ENCODE data around the gene OTUB1. TPM values are rescaled to one million over a fixed set of nuclear protein-coding genes. Genes with fewer than 3 reads are reported as not detected.
"Not testable (repeated sequence)": the region's sequence is repeated elsewhere in the genome, so short reads cannot be mapped to it uniquely, and the experiment has no call there.

OTUB1 gene
- total RNA-seq, 8 experiments from 2014 or later, result 39.8 to 80.0 (median 53.7) TPM

DNA sequence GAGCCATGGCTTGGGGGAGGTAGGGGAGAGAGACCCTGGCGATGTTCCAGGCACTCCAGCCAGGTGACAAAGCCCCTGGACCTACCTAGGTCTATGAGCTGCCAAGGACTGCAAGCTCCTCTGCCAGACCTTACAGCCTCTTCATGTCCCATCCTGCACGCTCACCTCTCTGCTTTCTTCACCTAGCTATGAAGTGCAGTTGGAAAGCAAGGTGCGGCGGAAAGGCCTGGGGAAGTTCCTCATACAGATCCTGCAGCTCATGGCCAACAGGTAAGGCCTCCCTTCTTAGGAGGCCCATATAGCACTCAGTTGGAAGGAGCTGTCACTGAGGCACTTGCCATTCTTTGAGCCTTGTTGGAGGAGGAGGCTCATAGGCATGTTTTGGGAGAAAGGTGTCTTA, 33.7 kb upstream of the OTUB1 start:
- no peak for ATAC-seq (replicated peaks in 6 of 8)
- H3K27ac ChIP-seq, result no peak overlapping the region
- H3K4me3 ChIP-seq, result no peak overlapping the region
- H3K4me1 ChIP-seq (replicated peaks in 1 of 2), result no peaks in the 10 kb centered on the region
- 80 to 100% (median 80%) methylated on average over 1 to 3 of the region's 4 CpGs; no CpG with 5 or more reads in 6 of the 10 experiments for WGBS, 10 experiments
- in situ Hi-C loops (cut with MboI; ENCODE audit: low pct_unique_long_range_greater_than_20kb in 2 of 9, low sequenced_read_pairs in 9 of 9, unreplicated experiment in 9 of 9), result loop anchor here in 1 of 9 experiments (25.0 kb wide), 1 partner anchor 115 kb away; the partner anchor contains the start of gene MARK2

DNA sequence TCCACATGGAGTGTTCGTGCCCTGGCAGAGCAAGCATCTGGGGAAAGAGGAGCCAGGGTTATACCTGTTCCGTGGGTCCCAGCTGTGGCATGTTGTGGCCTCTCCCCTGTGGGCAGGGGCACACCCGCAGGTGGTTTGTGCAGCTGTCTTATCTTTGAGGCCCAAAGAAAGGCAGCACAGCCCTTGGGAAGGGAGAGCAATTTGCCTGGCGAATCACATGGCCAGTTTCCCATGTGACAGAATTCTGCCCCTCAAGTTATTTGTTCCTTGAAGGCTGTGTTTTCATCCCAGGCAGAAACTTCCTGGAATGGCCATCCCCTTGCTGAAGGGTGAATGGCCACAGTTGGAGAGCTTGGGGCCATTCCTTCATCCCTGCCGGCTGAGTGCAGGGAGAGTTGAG, 28.2 kb upstream of the OTUB1 start:
- in situ Hi-C loops (cut with MboI; ENCODE audit: low pct_unique_long_range_greater_than_20kb in 2 of 9, low sequenced_read_pairs in 9 of 9, unreplicated experiment in 9 of 9), result loop anchor here in 1 of 9 experiments (25.0 kb wide), 1 partner anchor 121 kb away; the partner anchor contains the start of gene MARK2
- ATAC-seq (replicated peaks in 6 of 8), result no peak
- Histone ChIP-seq H3K4me3 (no peak overlapping the region), H3K4me1 (replicated peaks in 1 of 2) (peaks cover 0 to 8% of the 10 kb centered on the region in 2 donors), H3K27ac (no peak overlapping the region)
- 73 to 100% (median 90%) methylated on average over 1 to 3 of the region's 5 CpGs; no CpG with 5 or more reads in 7 of the 10 experiments for WGBS, 10 experiments

DNA sequence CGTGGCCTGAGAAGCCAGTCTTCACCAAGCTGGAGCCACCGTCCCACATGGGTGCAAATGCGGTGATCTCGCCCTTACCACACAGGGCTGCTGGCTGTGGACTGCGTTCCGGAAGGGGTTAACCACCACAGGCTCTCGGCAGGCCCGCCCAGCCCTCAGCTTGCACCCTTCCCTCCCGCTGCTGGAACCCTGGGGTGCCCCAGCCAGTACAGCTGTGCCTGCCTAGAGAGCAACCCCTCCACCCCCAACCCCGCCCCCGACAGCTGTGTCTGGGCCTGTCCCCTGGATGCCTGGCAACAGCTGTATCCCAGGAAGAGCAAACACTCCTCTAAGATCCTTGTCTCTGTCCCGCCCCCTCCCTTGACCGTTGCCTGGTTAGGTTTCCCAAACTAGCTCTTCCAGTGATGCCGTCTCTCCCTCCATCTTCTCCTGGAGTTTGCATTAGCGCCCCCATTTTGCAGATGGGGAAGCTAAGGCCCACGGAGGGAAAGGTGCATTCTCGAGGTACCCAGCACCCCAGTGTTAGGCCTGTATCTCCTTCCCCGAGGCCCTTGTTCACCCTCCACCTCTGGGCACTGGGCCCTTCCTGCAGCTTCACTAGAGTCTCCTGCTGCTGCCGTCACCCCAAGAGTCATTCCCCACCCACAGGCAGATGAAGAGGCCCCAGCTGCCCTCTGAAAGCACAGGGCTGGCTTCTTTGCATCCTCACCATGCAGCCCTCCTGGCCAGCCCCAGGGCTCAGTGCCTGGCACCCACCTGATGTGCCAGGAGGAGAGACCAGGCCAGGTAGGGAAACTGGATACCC, 24.4 kb upstream of the OTUB1 start:
- no peak overlapping the region for H3K4me3 ChIP-seq
- in situ Hi-C loops (cut with MboI; ENCODE audit: low pct_unique_long_range_greater_than_20kb in 2 of 9, low sequenced_read_pairs in 9 of 9, unreplicated experiment in 9 of 9), result loop anchor here in 1 of 9 experiments (25.0 kb wide), 1 partner anchor 125 kb away; the partner anchor contains the start of gene MARK2
- 5 to 79% (median 79%) methylated on average over 4 to 6 of the region's 19 CpGs; no CpG with 5 or more reads in 7 of the 10 experiments for WGBS, 10 experiments

DNA sequence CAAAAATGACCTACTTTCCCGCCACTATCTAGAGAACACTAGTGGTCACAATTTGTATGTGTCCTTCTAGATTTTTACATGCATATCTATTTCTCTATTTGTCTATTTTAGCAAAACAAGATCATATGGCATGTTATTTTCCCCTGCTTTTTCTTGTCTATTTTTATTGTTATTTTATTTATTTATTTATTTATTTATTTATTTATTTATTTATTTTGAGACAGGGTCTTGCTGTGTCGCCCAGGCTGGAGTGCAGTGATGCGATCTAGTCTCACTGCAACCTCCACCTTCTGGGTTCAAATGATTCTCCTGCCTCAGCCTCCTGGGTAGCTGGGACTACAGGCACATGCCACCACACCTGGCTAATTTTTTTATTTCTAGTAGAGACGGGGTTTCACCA, 22.3 kb upstream of the OTUB1 start:
- in situ Hi-C loops (cut with MboI; ENCODE audit: low pct_unique_long_range_greater_than_20kb in 2 of 9, low sequenced_read_pairs in 9 of 9, unreplicated experiment in 9 of 9), result loop anchor here in 1 of 9 experiments (25.0 kb wide), 1 partner anchor 127 kb away; the partner anchor contains the start of gene MARK2
- H3K4me1 ChIP-seq (replicated peaks in 1 of 2); H3K4me3 ChIP-seq; ATAC-seq (replicated peaks in 6 of 8); H3K27ac ChIP-seq: not testable (repeated sequence)
- WGBS, 10 experiments, result 83 to 100% (median 94%) methylated on average over 1 to 4 of the region's 4 CpGs; no CpG with 5 or more reads in 1 of the 10 experiments

More for the DNA sequence above, 24.4 kb upstream of the OTUB1 start:
- Histone ChIP-seq H3K4me1 (replicated peaks in 1 of 2) (peaks cover 0 to 8% of the 10 kb centered on the region in 2 donors), H3K27ac (peak overlapping the region in 1 of 2 donors; percentile 41)
- peak; percentile 30 to 92 (median 70) for ATAC-seq (replicated peaks in 6 of 8)

DNA sequence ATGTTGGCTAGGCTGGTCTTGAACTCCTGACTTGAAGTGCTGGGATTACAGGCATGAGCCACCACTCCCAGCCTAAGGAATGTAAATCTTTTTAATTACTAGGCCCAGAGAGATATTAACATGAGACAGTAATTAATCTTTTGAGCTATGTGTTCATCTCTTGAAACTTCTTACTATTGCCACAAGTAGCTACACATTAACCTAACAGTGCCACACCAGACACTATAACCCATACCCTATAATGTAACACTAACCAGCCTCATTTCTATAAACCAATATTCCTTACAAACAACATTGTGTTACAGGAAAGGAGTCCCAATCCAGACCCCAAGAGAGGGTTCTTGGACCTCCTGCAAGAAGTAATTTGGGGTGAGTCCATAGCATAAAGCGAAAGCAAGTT, 19.8 kb upstream of the OTUB1 start:
- peaks cover 0 to 5% of the 10 kb centered on the region in 2 donors for H3K4me1 ChIP-seq (replicated peaks in 1 of 2)
- WGBS, 10 experiments, result 100% methylated on average over 1 of the region's 1 CpG; no CpG with 5 or more reads in 6 of the 10 experiments
- in situ Hi-C loops (cut with MboI; ENCODE audit: low pct_unique_long_range_greater_than_20kb in 2 of 9, low sequenced_read_pairs in 9 of 9, unreplicated experiment in 9 of 9), result loop anchor here in 1 of 9 experiments (25.0 kb wide), 1 partner anchor 129 kb away; the partner anchor contains the start of gene MARK2
- no peak overlapping the region for H3K4me3 ChIP-seq
- no peak overlapping the region for H3K27ac ChIP-seq
- no peak for ATAC-seq (replicated peaks in 6 of 8)

DNA sequence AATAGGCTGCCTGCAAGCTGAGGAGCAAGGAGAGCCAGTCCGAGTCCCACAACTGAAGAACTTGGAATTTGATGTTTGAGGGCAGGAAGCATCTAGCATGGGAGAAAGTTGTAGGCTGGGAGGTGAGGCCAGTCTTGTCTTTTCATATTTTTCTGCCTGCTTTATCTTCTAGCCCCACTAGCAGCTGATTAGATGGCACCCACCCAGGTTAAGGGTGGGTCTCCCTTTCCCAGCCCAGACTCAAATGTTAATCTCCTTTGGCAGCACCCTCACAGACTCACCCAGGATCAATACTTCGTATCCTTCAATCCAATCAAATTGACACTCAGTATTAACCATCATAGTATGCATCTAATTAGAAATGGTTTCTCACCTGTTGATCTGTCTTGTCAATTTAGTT, 16.8 kb upstream of the OTUB1 start:
- in situ Hi-C loops (cut with MboI; ENCODE audit: low pct_unique_long_range_greater_than_20kb in 2 of 9, low sequenced_read_pairs in 9 of 9, unreplicated experiment in 9 of 9), result loop anchor here in 1 of 9 experiments (25.0 kb wide), 1 partner anchor 132 kb away; the partner anchor contains the start of gene MARK2
- ATAC-seq (replicated peaks in 6 of 8), result no peak
- Histone ChIP-seq H3K4me1 (replicated peaks in 1 of 2) (no peaks in the 10 kb centered on the region), H3K4me3 (no peak overlapping the region), H3K27ac (no peak overlapping the region)
- 60 to 83% (median 75%) methylated on average over 1 to 2 of the region's 2 CpGs; no CpG with 5 or more reads in 5 of the 10 experiments for WGBS, 10 experiments

DNA sequence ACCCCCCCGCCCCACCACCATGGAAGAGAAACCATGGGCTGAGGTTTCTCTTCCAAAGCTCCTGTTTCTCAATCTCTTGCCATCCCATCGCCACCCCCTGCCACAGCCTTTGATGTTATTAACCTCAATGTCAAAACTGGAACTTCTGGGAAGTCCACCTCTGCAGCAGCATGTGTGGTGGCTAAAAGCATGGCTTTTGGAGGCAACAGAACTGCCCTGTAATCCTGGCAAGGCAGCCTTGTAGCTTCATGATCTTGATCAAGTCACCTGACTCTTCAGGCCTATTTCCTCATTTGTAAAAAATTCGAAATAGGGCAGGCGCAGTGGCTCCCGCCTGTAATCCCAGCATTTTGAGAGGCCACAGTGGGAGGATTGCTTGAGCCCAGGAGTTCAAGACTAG, 15.3 kb upstream of the OTUB1 start:
- H3K4me3 ChIP-seq, result no peak overlapping the region
- H3K27ac ChIP-seq, result no peak overlapping the region
- no peak for ATAC-seq (replicated peaks in 6 of 8)
- WGBS, 10 experiments, result 60 to 100% (median 74%) methylated on average over 1 to 4 of the region's 5 CpGs; no CpG with 5 or more reads in 4 of the 10 experiments
- peaks cover 7% of the 10 kb centered on the region in 2 donors for H3K4me1 ChIP-seq (replicated peaks in 1 of 2)
- in situ Hi-C loops (cut with MboI; ENCODE audit: low pct_unique_long_range_greater_than_20kb in 2 of 9, low sequenced_read_pairs in 9 of 9, unreplicated experiment in 9 of 9), result loop anchor here in 1 of 9 experiments (25.0 kb wide), 1 partner anchor 134 kb away; the partner anchor contains the start of gene MARK2

DNA sequence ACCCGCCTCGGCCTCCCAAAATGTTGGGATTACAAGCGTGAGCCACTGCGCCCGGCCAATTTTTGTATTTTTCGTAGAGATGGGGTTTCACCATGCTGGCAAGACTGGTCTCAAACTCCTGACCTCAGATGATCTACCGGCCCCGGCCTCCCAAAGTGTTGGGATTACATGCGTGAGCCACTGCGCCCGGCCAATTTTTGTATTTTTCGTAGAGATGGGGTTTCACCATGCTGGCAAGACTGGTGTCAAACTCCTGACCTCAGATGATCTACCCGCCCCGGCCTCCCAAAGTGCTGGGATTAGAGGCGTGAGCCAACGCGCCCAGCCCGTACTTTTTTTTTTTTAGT, 12.4 kb upstream of the OTUB1 start:
- ATAC-seq (replicated peaks in 6 of 8); H3K4me3 ChIP-seq: not testable (repeated sequence)
- in situ Hi-C loops (cut with MboI; ENCODE audit: low pct_unique_long_range_greater_than_20kb in 2 of 9, low sequenced_read_pairs in 9 of 9, unreplicated experiment in 9 of 9), result loop anchor here in 1 of 9 experiments (25.0 kb wide), 1 partner anchor 137 kb away; the partner anchor contains the start of gene MARK2
- Histone ChIP-seq H3K27ac (peak overlapping the region in 1 of 2 donors; percentile 17), H3K4me1 (replicated peaks in 1 of 2) (peaks cover 21 to 23% of the 10 kb centered on the region in 2 donors)
- 58 to 100% (median 98%) methylated on average over 1 to 12 of the region's 18 CpGs; no CpG with 5 or more reads in 4 of the 10 experiments for WGBS, 10 experiments

DNA sequence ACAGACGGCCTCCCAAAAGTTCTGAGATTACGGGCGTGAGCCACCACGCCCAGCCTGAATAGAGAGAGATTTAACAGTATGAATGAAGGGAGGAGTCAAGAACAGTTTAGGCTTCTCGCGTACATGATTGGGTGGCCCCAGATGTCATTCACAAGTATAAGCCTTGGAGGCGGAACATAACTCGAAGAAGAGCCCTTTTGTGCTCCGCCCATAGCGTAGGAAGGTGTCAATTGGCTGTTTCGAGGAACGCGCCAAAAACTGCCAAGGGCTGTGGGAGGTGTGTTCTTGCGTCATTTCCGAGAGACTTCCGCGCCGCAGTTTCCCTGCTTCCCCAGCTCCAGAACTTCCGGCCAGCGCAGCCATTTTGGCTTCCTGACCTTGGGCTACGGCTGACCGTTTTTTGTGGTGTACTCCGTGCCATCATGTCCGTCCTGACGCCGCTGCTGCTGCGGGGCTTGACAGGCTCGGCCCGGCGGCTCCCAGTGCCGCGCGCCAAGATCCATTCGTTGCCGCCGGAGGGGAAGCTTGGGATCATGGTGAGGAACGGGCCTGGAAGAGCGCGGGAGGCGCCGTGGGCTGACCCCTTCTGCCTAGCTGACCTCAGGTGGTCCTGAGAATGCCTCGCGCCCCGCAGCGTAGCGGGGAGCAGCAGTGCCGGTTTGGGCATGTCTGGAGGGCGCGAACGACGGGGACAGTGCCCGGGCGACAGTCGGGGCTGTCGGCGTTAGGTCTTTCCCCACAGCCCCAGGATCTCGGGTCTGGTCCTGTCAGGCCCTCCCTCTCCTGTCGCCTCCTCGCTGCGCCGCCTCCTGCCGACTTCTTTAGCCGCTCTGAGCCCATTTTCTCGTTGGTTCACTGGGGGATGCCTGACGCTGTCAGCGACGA, 11.7 kb upstream of the OTUB1 start, which contains the start of gene COX8A:
TSS of gene COX8A (plus strand) at position 362 of the 885 bp plus-strand sequence. CDS start at position 423, 61 bp downstream.
- Histone ChIP-seq H3K4me3 (peak within 1 kb of the TSS; percentile 79 to 90 (median 80)), H3K27ac (peak within 1 kb of the TSS; percentile 96 to 97), H3K4me1 (replicated peaks in 1 of 2) (peaks cover 21 to 23% of the 10 kb centered on the region in 2 donors)
- 0 to 13% (median 0%) methylated on average over 2 to 22 of the region's 67 CpGs for WGBS, 10 experiments
- peak; percentile 92 to 97 (median 96) for ATAC-seq (replicated peaks in 6 of 8)
- in situ Hi-C loops (cut with MboI; ENCODE audit: low pct_unique_long_range_greater_than_20kb in 2 of 9, low sequenced_read_pairs in 9 of 9, unreplicated experiment in 9 of 9), result loop anchor here in 4 of 9 experiments (25.0 kb wide), 2 partner anchors 137 to 188 kb away; partner anchors contain the start of genes MACROD1 (in 3 of the 4) and MARK2 (in 1 of the 4)

DNA sequence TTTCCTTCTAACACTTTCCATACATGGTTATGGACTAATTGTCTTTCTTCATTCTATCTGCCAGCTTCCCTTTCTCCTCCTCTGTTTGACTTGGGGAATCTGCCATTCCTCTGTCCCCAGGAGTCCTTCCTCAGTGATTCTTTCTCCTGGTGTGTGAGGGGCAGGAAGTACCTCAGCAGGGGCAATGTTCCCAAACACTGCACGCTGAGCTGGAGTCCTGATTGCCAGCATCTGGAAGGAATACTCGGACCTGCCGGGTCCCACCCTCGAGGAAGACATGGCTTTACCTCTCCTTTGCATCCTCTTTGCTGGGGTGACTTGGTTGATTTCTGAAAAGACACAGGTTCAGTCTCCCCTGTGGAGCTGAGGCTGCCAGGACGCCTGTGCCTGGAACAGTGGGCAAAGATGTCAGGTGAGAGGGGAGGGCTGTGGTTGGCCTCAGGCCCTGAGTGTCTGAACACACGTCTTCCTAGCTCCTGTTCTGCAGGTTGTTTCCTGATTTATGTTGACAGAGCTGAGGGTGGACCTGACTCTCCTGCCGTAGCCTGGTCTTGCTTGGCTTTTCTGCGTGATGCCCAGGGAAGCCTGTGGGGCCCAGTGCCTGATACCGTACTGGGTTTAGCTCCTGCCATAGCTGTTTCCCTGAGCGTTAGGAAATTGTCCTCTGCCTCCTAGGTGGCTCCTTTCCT, 7.5 kb upstream of the OTUB1 start:
- no peak overlapping the region for H3K4me3 ChIP-seq
- no peak overlapping the region for H3K27ac ChIP-seq
- WGBS, 10 experiments, result 30 to 83% (median 70%) methylated on average over 1 to 6 of the region's 10 CpGs; no CpG with 5 or more reads in 5 of the 10 experiments
- peaks cover 21 to 23% of the 10 kb centered on the region in 2 donors for H3K4me1 ChIP-seq (replicated peaks in 1 of 2)
- in situ Hi-C loops (cut with MboI; ENCODE audit: low pct_unique_long_range_greater_than_20kb in 2 of 9, low sequenced_read_pairs in 9 of 9, unreplicated experiment in 9 of 9), result loop anchor here in 3 of 9 experiments (25.0 kb wide), 1 partner anchor 184 kb away; the partner anchor contains the start of gene MACROD1 (in 3 of the 3)
- ATAC-seq (replicated peaks in 6 of 8), result no peak

DNA sequence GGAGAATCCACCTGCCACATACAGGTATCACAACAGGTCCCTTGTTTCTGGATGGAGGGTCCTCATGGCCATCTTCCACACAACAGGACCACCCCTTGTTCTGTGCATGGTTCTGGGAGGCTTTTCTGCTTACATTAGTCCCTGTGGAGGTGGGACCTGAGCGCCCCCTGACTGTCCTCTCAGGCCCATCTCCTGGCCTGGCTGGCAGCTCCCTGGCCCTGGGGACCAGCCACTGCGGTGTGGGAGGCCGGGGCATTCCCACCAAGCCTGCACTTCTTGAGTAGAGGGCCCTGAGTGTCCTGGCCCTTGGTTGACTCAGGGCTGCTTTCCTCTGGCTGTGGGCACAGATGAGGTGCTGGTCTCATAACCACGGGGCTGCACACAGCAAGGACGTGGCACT, 6.8 kb upstream of the OTUB1 start:
- Histone ChIP-seq H3K4me3 (no peak overlapping the region), H3K27ac (no peak overlapping the region), H3K4me1 (replicated peaks in 1 of 2) (peaks cover 21 to 23% of the 10 kb centered on the region in 2 donors)
- in situ Hi-C loops (cut with MboI; ENCODE audit: low pct_unique_long_range_greater_than_20kb in 2 of 9, low sequenced_read_pairs in 9 of 9, unreplicated experiment in 9 of 9), result loop anchor here in 3 of 9 experiments (25.0 kb wide), 1 partner anchor 183 kb away; the partner anchor contains the start of gene MACROD1 (in 3 of the 3)
- ATAC-seq (replicated peaks in 6 of 8), result no peak
- WGBS, 10 experiments, result 83 to 100% (median 92%) methylated on average over 1 to 2 of the region's 5 CpGs; no CpG with 5 or more reads in 7 of the 10 experiments

All from motor neuron (in vitro differentiated cells).